ENCODE measurements around the gene TSSK1B. TPM values are rescaled to one million over a fixed set of nuclear protein-coding genes. Genes with fewer than 3 reads are reported as not detected.

TSSK1B gene
- total RNA-seq, 1 experiment from 2014 or later = not detected

GRCh38 chr5:113421693-113422092 is 13.1 kb downstream of the TSSK1B start (continued):
- no peak for TF ChIP-seq JUND (IDR thresholded peaks at IDR 0.05)
- no peak for TF ChIP-seq CBX3 (IDR thresholded peaks at IDR 0.05; ENCODE audit: low read depth)
- no peak for TF ChIP-seq TCF7L2 (IDR thresholded peaks at IDR 0.05; ENCODE audit: borderline replicate concordance, extremely low read depth, insufficient read depth, insufficient read length)
- no peak for TF ChIP-seq ELF1 (IDR thresholded peaks at IDR 0.05; ENCODE audit: borderline replicate concordance, low read depth)
- no peak for TF ChIP-seq SRF (IDR thresholded peaks at IDR 0.05; ENCODE audit: low read depth)
- TF ChIP-seq EZH2phosphoT487 (IDR thresholded peaks at IDR 0.05; ENCODE audit: borderline replicate concordance) = no peak
- no peak for TF ChIP-seq RAD21 (IDR thresholded peaks at IDR 0.05; ENCODE audit: low read depth)
- TF ChIP-seq ZFX (IDR thresholded peaks at IDR 0.05) = no peak
- no peak for TF ChIP-seq CEBPB (IDR thresholded peaks at IDR 0.05; ENCODE audit: low read depth)
- no peak for TF ChIP-seq SIN3A (IDR thresholded peaks at IDR 0.05; ENCODE audit: low read depth)

DNA sequence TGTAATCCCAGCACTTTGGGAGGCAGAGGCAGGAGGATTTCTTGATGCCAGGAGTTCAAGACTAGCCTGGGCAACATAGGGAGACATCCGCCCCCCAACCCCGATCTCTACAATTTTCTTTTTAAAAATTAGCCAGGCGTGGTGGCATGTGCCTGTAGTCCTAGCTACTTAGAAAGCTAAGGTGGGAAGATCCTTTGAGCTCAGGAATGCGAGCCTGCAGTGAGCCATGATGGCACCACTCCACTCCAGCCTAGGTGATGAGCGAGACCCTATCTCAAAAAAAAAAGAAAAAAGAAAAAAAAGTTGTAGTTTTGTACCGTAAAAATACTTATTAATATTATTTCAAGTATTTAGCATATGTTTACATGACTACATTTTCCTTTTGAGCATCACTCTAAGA is 29.3 kb downstream of the TSSK1B start:
- no peak overlapping the region for H3K4me3 ChIP-seq (replicated peaks in 1 of 2; ENCODE audit: low read depth in 1 of 2, low read length in 2 of 2)
- no peaks in the 10 kb centered on the region for H4K20me1 ChIP-seq (ENCODE audit: insufficient read depth)
- intact Hi-C loops (cut with micrococcal nuclease) = no loop called here
- H3K79me2 ChIP-seq (ENCODE audit: insufficient read depth, low read length) = no peaks in the 10 kb centered on the region
- no peak overlapping the region for H3K9ac ChIP-seq (ENCODE audit: low read length)
- H3K9me3 ChIP-seq (ENCODE audit: control insufficient read depth in 1 of 2, insufficient read depth in 1 of 2, low read depth in 1 of 2, low read length in 2 of 2) = no peaks in the 10 kb centered on the region
- no peaks in the 10 kb centered on the region for H3K4me1 ChIP-seq (ENCODE audit: control insufficient read depth in 1 of 2, insufficient read depth in 2 of 2, low read length in 2 of 2)
- ChIA-PET RAD21 (ENCODE audit: low non-redundant PET in 1 of 2, low total read pairs in 2 of 2, uncharacterized antibody in 2 of 2, unreplicated experiment in 2 of 2) (no interaction called here), CTCF (no interaction called here), POLR2A (no interaction called here)
- no peak overlapping the region for H3K4me2 ChIP-seq (ENCODE audit: low read length)
- H2AFZ ChIP-seq (ENCODE audit: low read depth, low read length, poor library complexity, severe bottlenecking) = no peak overlapping the region
- no peak overlapping the region for H3K27ac ChIP-seq (ENCODE audit: low read depth, low read length)
- H3K9me2 ChIP-seq (ENCODE audit: insufficient read depth) = no peaks in the 10 kb centered on the region
- no peaks in the 10 kb centered on the region for H3K36me3 ChIP-seq (ENCODE audit: control insufficient read depth in 1 of 2, insufficient read depth in 2 of 2, low read length in 2 of 2)
- no peak for TF ChIP-seq FOSL1 (IDR thresholded peaks at IDR 0.05; ENCODE audit: low read depth)
- no peak for TF ChIP-seq ELF1 (IDR thresholded peaks at IDR 0.05; ENCODE audit: borderline replicate concordance, low read depth)
- TF ChIP-seq, protein P1, sequence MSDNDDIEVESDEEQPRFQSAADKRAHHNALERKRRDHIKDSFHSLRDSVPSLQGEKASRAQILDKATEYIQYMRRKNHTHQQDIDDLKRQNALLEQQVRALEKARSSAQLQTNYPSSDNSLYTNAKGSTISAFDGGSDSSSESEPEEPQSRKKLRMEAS (IDR thresholded peaks at IDR 0.05) = no peak
- TF ChIP-seq SP1 (IDR thresholded peaks at IDR 0.05; ENCODE audit: low read depth) = no peak
- no peak for TF ChIP-seq ZFX (IDR thresholded peaks at IDR 0.05)
- no peak for ATAC-seq
- DNase-seq (ENCODE audit: low read depth, low spot score) = no peak
- no TSS peak for BruUV-seq (replicated peaks)
- no peaks in the 10 kb centered on the region for H3K27me3 ChIP-seq (ENCODE audit: insufficient read depth, low read length)

Data from HCT116 (cell line).